Karpas-422 (cell line): ENCODE results near the gene SLC25A5. TPM values are rescaled to one million over a fixed set of nuclear protein-coding genes. Genes with fewer than 3 reads are reported as not detected.

Source experiments
- DNase-seq: peaks from one replicate; pipeline ENCODE4 v3.0.0-alpha.2; 2015
- H2AFZ ChIP-seq: fragments of 200-600 bp; sonication (generic); 2 replicates; pipeline ENCODE4 v1.6.1; 2014; ENCODE audit warnings: antibody characterized with exemption, low read length, mixed read lengths
- H3K27ac ChIP-seq: fragments of 200-600 bp; sonication (generic); 2 replicates; pipeline ENCODE4 v1.5.1; 2014; ENCODE audit warnings: mild to moderate bottlenecking, low read length, moderate library complexity
- H3K27me3 ChIP-seq: fragments of 200-600 bp; sonication (generic); 2 replicates; pipeline ENCODE4 v1.6.1; 2014; ENCODE audit warnings: low read length, mixed read lengths
- H3K36me3 ChIP-seq: fragments of 200-600 bp; sonication (generic); 2 replicates; pipeline ENCODE4 v1.6.1; 2014; ENCODE audit warnings: low read length, mixed read lengths; ENCODE audit not compliant: insufficient read depth
- H3K4me1 ChIP-seq: fragments of 200-600 bp; sonication (generic); 2 replicates; pipeline ENCODE4 v1.6.1; 2014; ENCODE audit warnings: mild to moderate bottlenecking, low read length, mixed read lengths
- H3K4me2 ChIP-seq: fragments of 200-600 bp; sonication (generic); 2 replicates; pipeline ENCODE4 v1.6.1; 2014; ENCODE audit warnings: low read length, low read depth, mild to moderate bottlenecking; ENCODE audit not compliant: poor library complexity, severe bottlenecking
- H3K4me3 ChIP-seq: fragments of 200-600 bp; sonication (generic); 2 replicates; pipeline ENCODE4 v1.5.1; 2014; ENCODE audit warnings: mild to moderate bottlenecking, antibody characterized with exemption, low read length, mixed read lengths
- H3K79me2 ChIP-seq: fragments of 200-600 bp; sonication (generic); 2 replicates; pipeline ENCODE4 v1.6.1; 2014; ENCODE audit warnings: mild to moderate bottlenecking, low read length, mixed read lengths
- H3K9ac ChIP-seq: fragments of 200-600 bp; sonication (generic); 2 replicates; pipeline ENCODE4 v1.6.0; 2014; ENCODE audit warnings: low read length
- H3K9me2 ChIP-seq: fragments of 200-600 bp; sonication (generic), shearing (Covaris generic); replicated peaks from 2 replicates; pipeline ENCODE4 v1.6.0; 2014; ENCODE audit warnings: mild to moderate bottlenecking, low read length, moderate library complexity; ENCODE audit not compliant: insufficient read depth
- H3K9me3 ChIP-seq: fragments of 300-700, 200-600 bp; sonication (generic); 2 replicates; pipeline ENCODE4 v1.6.1; 2014; ENCODE audit warnings: low read length, mixed read lengths
- H4K20me1 ChIP-seq: fragments of 200-600 bp; sonication (generic); 2 replicates; pipeline ENCODE4 v1.6.1; 2014; ENCODE audit warnings: mild to moderate bottlenecking, antibody characterized with exemption, low read length, low read depth; ENCODE audit not compliant: insufficient read depth
- total RNA-seq: library from RNA; depleted of rRNA; stranded (reverse); fragments of >200 nt; shearing (Covaris generic); gene quantifications from 2 replicates; pipeline ENCODE4 v1.2.3, GENCODE V29; 2014; ENCODE audit warnings: low replicate concordance; rRNA removed

SLC25A5 gene
- 364 and 450 TPM in 2 replicates for total RNA-seq

DNA sequence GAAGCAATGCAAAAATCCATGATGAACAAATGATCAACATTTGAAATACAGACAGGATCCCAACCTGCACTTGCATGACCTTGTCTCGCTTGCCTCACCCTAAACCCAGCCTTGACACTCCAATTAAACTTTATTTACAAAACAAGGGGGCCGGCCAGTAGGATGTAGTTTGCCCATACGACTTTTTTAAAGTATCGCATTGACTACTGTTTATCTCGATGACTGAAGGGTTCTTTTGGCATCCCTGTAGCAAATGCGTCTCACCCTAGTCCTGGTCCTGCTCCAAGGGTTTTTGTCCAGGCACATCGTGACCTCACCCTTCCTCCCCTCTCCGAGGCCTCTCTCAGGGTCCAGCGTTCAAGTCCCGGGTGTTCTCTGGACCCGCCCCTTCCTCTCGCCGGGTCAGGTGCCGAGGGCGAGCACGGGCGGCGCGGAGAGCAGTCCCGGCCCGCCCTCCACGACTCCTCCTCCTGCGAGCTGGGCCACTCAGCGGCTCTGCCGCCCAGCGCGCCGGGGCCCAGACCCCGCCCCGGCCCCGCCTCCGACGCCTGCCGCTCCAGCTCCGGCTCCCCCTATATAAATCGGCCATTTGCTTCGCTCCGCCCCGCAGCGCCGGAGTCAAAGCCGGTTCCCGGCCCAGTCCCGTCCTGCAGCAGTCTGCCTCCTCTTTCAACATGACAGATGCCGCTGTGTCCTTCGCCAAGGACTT lies at the start of gene SLC25A5:
TSS of gene SLC25A5 (plus strand) at position 603 of the 709 bp plus-strand sequence. CDS start at position 675, 72 bp downstream.
- Histone ChIP-seq H3K9me2 (no peaks in the 10 kb centered on the region), H3K4me3 (peak within 1 kb of the TSS; percentile 90), H3K27me3 (no peaks in the 10 kb centered on the region), H3K36me3 (peaks cover 17% of the 10 kb centered on the region; the same call in 1 of the 2 replicates), H2AFZ (0 out of 2 replicates have a peak within 1 kb of the TSS, but pooled peaks have one; percentile 42), H3K9ac (peak within 1 kb of the TSS; percentile 95), H3K79me2 (0 out of 2 replicates have a peak, but pooled peaks cover 3% of the 10 kb centered on the region), H3K9me3 (no peaks in the 10 kb centered on the region), H3K4me1 (peaks cover 10% of the 10 kb centered on the region), H3K27ac (peak within 1 kb of the TSS; percentile 83), H4K20me1 (peaks cover 11% of the 10 kb centered on the region), H3K4me2 (peak within 1 kb of the TSS; percentile 63)
- peak; percentile 93 for DNase-seq

DNA sequence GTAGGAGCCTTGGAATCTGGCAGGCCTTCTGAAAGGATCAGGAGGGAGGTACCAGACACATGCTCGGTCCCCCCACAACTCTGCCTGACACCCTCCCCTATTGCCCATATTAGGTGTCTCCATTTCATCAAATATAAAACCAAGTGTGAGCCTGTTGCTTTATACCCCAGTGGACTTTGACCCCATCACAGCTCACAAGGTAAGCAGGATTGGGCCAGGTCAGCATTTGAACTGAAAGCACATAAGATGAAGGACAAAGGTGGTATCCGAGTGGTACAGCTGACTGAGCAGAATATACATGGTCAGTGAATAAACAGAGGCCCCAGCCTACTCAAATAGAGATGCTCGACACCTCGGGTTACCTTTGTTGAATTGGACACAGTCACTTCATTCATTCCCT lies 49.1 kb upstream of the SLC25A5 start:
- Histone ChIP-seq H3K27ac (no peak overlapping the region), H3K4me3 (no peak overlapping the region), H3K4me1 (no peaks in the 10 kb centered on the region), H3K79me2 (no peaks in the 10 kb centered on the region), H2AFZ (no peak overlapping the region), H4K20me1 (no peaks in the 10 kb centered on the region), H3K9me3 (no peaks in the 10 kb centered on the region), H3K9me2 (no peaks in the 10 kb centered on the region), H3K4me2 (no peak overlapping the region), H3K9ac (no peak overlapping the region), H3K36me3 (no peaks in the 10 kb centered on the region), H3K27me3 (no peaks in the 10 kb centered on the region)
- DNase-seq = no peak

DNA sequence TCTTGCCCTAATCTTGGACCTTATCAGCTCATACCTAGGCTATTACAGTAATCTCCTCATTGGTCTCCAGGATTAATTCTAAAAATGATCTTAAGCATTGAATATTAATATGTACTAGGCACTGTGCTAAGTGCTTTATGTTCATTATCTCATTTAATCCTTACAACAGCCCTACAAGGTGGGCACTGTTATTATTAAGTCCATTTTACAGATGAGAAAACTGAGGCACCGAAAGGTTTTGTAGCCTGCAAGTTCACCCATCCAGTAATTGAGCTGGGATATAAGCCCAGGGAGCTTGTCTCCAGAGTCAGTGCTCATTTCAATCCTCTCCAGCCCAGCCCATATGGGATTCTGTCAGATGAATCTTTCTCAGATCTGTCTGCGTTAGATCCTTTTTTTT lies 48.3 kb upstream of the SLC25A5 start:
- no peaks in the 10 kb centered on the region for H3K27me3 ChIP-seq
- H3K9me3 ChIP-seq = no peaks in the 10 kb centered on the region
- H4K20me1 ChIP-seq = no peaks in the 10 kb centered on the region
- DNase-seq = no peak
- no peaks in the 10 kb centered on the region for H3K9me2 ChIP-seq
- no peaks in the 10 kb centered on the region for H3K36me3 ChIP-seq
- no peak overlapping the region for H3K27ac ChIP-seq
- no peak overlapping the region for H3K4me2 ChIP-seq
- H3K79me2 ChIP-seq = no peaks in the 10 kb centered on the region
- H3K9ac ChIP-seq = no peak overlapping the region
- H3K4me1 ChIP-seq = no peaks in the 10 kb centered on the region
- no peak overlapping the region for H3K4me3 ChIP-seq
- H2AFZ ChIP-seq = no peak overlapping the region

DNA sequence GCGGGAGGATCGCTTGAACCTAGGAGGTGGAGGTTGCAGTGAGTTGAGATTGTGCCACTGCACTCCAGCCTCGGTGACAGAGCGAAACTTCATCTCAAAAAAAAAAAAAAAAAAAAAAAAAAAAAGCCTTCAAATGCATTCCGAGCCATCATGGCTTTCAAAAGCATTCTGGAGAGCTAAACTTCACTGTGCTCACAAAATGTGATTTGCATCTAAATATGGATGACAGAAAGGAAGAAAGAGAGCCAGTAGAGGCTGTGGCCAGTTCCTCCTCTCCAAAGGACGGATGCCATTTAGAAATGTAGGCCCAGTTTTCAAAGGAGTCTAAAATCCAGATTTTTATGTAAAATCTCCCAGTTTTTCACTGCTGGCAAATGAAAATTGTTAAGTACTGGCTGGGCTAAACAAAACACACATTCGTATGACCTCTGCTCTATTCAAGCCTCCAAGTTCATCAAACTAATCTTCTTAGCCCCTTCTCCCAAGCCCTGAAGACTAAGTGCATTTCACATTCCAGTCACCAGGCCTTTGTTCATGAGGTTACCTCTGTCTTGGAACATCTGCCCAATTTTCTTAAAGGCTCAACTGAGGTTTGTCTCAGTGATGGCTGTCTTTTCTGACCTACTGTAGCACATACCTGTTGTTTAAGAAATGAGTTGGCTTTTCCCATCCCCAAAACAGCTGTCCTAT lies 47.1 kb upstream of the SLC25A5 start:
- H2AFZ ChIP-seq = no peak overlapping the region
- no peak overlapping the region for H3K4me2 ChIP-seq
- DNase-seq = no peak
- no peaks in the 10 kb centered on the region for H3K27me3 ChIP-seq
- no peaks in the 10 kb centered on the region for H4K20me1 ChIP-seq
- H3K27ac ChIP-seq = no peak overlapping the region
- H3K9me2 ChIP-seq = no peaks in the 10 kb centered on the region
- H3K79me2 ChIP-seq = no peaks in the 10 kb centered on the region
- no peak overlapping the region for H3K4me3 ChIP-seq
- no peaks in the 10 kb centered on the region for H3K9me3 ChIP-seq
- peaks cover 9% of the 10 kb centered on the region for H3K4me1 ChIP-seq
- no peak overlapping the region for H3K9ac ChIP-seq
- no peaks in the 10 kb centered on the region for H3K36me3 ChIP-seq

DNA sequence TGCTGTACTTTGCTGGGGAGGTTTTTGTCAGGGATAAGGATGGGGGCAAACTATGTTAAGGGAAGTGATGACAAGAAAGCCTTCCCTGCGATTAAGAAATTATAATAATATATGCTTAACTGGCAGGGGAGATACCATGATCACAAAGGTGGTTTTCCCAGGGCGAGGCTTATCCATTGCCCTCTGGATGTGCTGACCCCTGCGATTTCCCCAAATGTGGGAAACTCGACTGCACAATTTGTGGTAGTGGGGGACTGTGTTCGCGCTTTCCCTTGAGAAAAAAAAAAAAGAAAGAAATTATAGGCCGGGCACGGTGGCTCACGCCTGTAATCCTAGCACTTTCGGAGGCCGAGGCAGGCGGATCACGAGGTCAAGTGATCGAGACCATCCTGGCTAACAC lies 44.6 kb upstream of the SLC25A5 start:
- H3K9ac ChIP-seq = no peak overlapping the region
- no peaks in the 10 kb centered on the region for H3K9me3 ChIP-seq
- no peak for DNase-seq
- no peak overlapping the region for H3K4me2 ChIP-seq
- no peak overlapping the region for H2AFZ ChIP-seq
- no peak overlapping the region for H3K27ac ChIP-seq
- H3K4me1 ChIP-seq = peaks cover 11% of the 10 kb centered on the region
- H3K9me2 ChIP-seq = no peaks in the 10 kb centered on the region
- H3K27me3 ChIP-seq = no peaks in the 10 kb centered on the region
- H4K20me1 ChIP-seq = no peaks in the 10 kb centered on the region
- H3K4me3 ChIP-seq = no peak overlapping the region
- no peaks in the 10 kb centered on the region for H3K36me3 ChIP-seq
- no peaks in the 10 kb centered on the region for H3K79me2 ChIP-seq

DNA sequence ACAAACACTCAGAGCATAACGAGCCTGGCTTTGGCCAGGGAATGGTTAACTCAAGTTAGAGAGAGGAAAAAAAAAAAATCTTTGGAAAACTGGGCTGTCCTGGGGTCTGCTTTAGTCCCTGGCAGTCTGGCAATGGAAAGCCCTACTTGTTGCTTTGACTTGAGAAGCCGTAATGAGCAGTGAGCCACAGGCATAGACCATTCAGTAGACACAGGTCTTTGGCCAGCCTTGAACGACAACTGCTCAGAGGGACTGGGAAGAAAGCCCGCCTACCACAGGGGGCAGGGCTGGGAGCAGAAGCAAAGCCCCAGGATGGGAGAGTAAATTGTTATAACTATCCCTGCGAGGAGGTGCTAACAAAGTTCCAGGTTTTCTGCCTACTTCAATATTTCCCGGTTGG lies 43.2 kb upstream of the SLC25A5 start:
- no peak overlapping the region for H3K27ac ChIP-seq
- no peaks in the 10 kb centered on the region for H3K79me2 ChIP-seq
- H4K20me1 ChIP-seq = no peaks in the 10 kb centered on the region
- H3K4me3 ChIP-seq = no peak overlapping the region
- DNase-seq = no peak
- H3K27me3 ChIP-seq = no peaks in the 10 kb centered on the region
- H3K36me3 ChIP-seq = no peaks in the 10 kb centered on the region
- peaks cover 11% of the 10 kb centered on the region for H3K4me1 ChIP-seq
- no peak overlapping the region for H3K4me2 ChIP-seq
- H3K9me2 ChIP-seq = no peaks in the 10 kb centered on the region
- H3K9me3 ChIP-seq = no peaks in the 10 kb centered on the region
- no peak overlapping the region for H3K9ac ChIP-seq
- H2AFZ ChIP-seq = no peak overlapping the region

DNA sequence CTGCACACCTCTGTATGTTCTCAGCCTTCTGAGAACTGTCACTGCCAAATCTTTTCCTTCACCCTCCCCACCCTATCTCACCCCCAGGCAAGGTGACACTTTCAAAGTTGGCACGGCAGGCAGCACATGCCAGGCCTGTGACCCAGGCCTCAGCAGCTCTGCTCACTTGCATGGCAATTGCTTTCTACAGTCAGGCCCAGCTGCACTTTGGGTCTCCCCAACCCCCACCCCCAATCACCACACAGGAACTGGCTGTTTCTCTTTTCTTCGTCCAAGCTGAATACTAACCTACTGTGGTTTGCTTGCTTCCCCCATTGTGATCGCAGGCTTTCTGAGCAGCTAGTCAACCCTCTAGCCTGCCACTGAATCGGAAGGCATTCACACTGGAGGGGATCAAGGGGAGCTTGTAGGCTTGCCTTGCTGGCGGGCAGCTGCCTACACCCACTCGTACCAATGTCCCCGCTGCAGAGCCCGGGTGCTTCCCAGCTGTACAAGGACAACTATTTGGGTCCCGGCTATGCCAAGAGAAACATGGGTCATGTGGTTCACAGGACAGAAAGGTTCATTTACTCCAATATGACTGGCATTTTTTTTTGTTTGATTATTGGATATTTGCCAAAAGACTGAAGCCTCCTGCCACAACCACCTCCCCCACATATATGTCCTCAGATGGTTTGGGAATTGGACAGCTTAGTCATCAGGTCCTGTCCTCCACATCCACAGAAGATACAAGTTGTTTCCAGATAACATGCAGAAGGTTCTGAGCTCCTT lies 41.0 kb upstream of the SLC25A5 start:
- Histone ChIP-seq H3K4me2 (no peak overlapping the region), H3K9me2 (no peaks in the 10 kb centered on the region), H3K27ac (no peak overlapping the region), H3K27me3 (no peaks in the 10 kb centered on the region), H3K9ac (no peak overlapping the region), H2AFZ (no peak overlapping the region), H3K4me3 (no peak overlapping the region), H3K9me3 (no peaks in the 10 kb centered on the region), H4K20me1 (no peaks in the 10 kb centered on the region), H3K79me2 (no peaks in the 10 kb centered on the region), H3K4me1 (peaks cover 11% of the 10 kb centered on the region), H3K36me3 (no peaks in the 10 kb centered on the region)
- DNase-seq = no peak

DNA sequence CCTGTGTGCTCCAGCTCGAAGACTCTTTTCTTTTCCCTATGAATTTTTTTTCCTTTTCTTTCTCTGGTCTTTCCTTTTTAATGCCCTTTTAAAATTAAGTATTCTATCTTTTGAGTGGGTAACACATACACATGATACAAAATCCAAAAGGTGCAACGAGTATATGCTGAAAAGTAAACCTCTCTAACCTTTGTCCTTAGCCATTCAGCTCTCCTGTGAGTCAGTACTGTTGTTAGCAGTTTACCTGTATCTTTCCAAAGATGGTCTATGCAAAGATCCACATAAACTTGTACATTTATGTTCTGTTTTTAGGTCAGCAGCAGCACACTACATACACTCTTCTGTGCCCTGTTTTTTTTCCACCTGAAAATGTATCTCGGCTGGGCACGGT lies 40.5 kb upstream of the SLC25A5 start:
- DNase-seq = no peak
- Histone ChIP-seq H3K27ac (no peak overlapping the region), H3K9me3 (no peaks in the 10 kb centered on the region), H3K27me3 (no peaks in the 10 kb centered on the region), H3K36me3 (no peaks in the 10 kb centered on the region), H3K9ac (no peak overlapping the region), H3K79me2 (no peaks in the 10 kb centered on the region), H3K4me2 (no peak overlapping the region), H3K9me2 (no peaks in the 10 kb centered on the region), H3K4me1 (peaks cover 11% of the 10 kb centered on the region), H3K4me3 (no peak overlapping the region), H4K20me1 (no peaks in the 10 kb centered on the region), H2AFZ (no peak overlapping the region)
